IPS-NIHi7 (cell line): ENCODE data around the gene JPH4.

ENCODE experiments used
- DNase-seq: peaks from one replicate; pipeline ENCODE4 v3.0.0; 2012; ENCODE audit warnings: mixed read lengths; ENCODE audit errors: extremely low spot score

The JPH4 gene

GRCh38 chr14:23528555-23528954 is 50.0 kb downstream of the JPH4 start:
- DNase-seq, result no peak

DNA sequence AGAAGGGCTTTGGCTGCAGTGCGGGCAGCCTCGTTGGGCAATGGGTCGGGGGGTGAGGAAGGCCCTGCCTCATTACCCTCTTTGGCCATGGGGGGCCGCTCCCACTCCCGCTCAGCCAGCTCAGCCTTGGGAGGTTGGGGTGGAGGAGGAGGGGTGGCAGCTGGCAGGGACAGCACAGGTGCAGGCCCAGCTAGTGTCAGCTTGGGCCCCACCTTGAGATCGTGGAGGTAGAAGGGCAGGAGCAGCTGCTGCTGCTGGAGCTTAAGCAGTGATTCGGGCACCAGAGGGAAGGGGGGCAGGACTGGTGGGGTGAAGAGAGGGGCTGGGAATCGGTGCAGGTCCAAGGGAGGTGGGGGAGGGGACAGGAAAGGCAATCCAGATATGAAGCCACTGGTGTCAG is 53.0 kb downstream of the JPH4 start:
- no peak for DNase-seq

DNA sequence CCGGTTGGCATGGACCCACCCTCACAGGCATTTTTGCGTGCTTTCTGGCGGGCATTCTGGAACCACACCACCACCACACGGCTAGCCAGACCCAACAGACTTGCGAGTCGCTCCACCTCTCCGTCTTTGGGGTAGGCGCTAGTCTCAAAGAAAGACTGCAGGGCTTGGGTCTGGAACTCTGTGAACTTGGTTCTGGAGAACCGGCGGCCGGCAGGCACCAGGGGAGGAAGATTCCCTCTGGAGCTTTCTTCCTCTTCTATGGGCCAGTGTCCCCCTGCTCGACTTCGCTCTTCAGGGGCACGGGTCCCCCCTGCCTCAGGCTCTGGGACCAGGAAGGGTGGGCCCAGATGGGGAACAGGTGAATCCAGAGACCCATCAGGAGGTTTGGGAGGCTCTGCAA is 53.6 kb downstream of the JPH4 start:
- DNase-seq, result no peak

GRCh38 chr14:23523229-23524016 is 55.2 kb downstream of the JPH4 start:
- no peak for DNase-seq

GRCh38 chr14:23522643-23523198 is 55.9 kb downstream of the JPH4 start:
- no peak for DNase-seq

- no peak for DNase-seq
Measured at GRCh38 chr14:23521785-23522640, 56.6 kb downstream of the JPH4 start.

GRCh38 chr14:23520899-23521533 is 57.6 kb downstream of the JPH4 start:
- DNase-seq, result no peak

GRCh38 chr14:23518709-23519108 is 59.9 kb downstream of the JPH4 start:
- no peak for DNase-seq
